ENCODE data around the gene SEPTIN7. TPM values are rescaled to one million over a fixed set of nuclear protein-coding genes. Genes with fewer than 3 reads are reported as not detected.

The SEPTIN7 gene
- total and polyA plus RNA-seq, 2 of the 13 experiments (the other 11 are each of a cell fraction or from before 2014, with no cell fraction given), result 103 to 129 TPM

GRCh38 chr7:35799846-35800717 lies 775 bp upstream of the SEPTIN7 start (continued):
- no peak for TF ChIP-seq ZMYM3 (CRISPR knock-in tag; IDR thresholded peaks at IDR 0.05)
- TF ChIP-seq NFKBIZ (CRISPR knock-in tag; IDR thresholded peaks at IDR 0.05), result no peak
- 0 out of 2 replicates have a peak, but pooled peaks have one; percentile 9 for TF ChIP-seq ZNF329 (CRISPR knock-in tag; IDR thresholded peaks at IDR 0.05; ENCODE audit: low read depth)
- TF ChIP-seq KLF16 (CRISPR knock-in tag; IDR thresholded peaks at IDR 0.05), result peak in 1 of 2 experiments; percentile 7; a peak in 1 of 4 replicates
- TF ChIP-seq ZNF672 (CRISPR knock-in tag; IDR thresholded peaks at IDR 0.05), result no peak
- TF ChIP-seq ZNF598 (CRISPR knock-in tag; IDR thresholded peaks at IDR 0.05; ENCODE audit: borderline replicate concordance), result no peak; the same call in 1 of the 2 replicates
- TF ChIP-seq MAFF (IDR thresholded peaks at IDR 0.05; ENCODE audit: low read depth, low read length), result no peak
- no peak for TF ChIP-seq PAF1 (CRISPR knock-in tag; IDR thresholded peaks at IDR 0.05)
- TF ChIP-seq GABPA (IDR thresholded peaks at IDR 0.05; ENCODE audit: low read depth, low read length), result no peak
- TF ChIP-seq GABPA (CRISPR knock-in tag; IDR thresholded peaks at IDR 0.05; ENCODE audit: low read depth), result no peak
- TF ChIP-seq SMC3 (IDR thresholded peaks at IDR 0.05; ENCODE audit: low read length), result no peak
- peak; percentile 66; the same call in 1 of the 2 replicates for TF ChIP-seq ZNF354B (CRISPR knock-in tag; IDR thresholded peaks at IDR 0.05)
- TF ChIP-seq KDM4B (CRISPR knock-in tag; IDR thresholded peaks at IDR 0.05), result no peak
- TF ChIP-seq ZNF546 (CRISPR knock-in tag; conservative IDR thresholded peaks at IDR 0.05), result no peak
- peak; percentile 65 for TF ChIP-seq ZFX (CRISPR knock-in tag; IDR thresholded peaks at IDR 0.05; ENCODE audit: low read depth)
- no peak for TF ChIP-seq CENPT (CRISPR knock-in tag; IDR thresholded peaks at IDR 0.05; ENCODE audit: low read depth)
- TF ChIP-seq ZNF253 (CRISPR knock-in tag; IDR thresholded peaks at IDR 0.05; ENCODE audit: borderline replicate concordance), result no peak
- TF ChIP-seq ZNF224 (CRISPR knock-in tag; IDR thresholded peaks at IDR 0.05), result peak; percentile 21; the same call in 1 of the 2 replicates
- TF ChIP-seq HOXA5 (CRISPR knock-in tag; IDR thresholded peaks at IDR 0.05), result 0 out of 2 replicates have a peak, but pooled peaks have one; percentile 42
- TF ChIP-seq HDAC2 (CRISPR knock-in tag; IDR thresholded peaks at IDR 0.05), result no peak
- no peak for TF ChIP-seq ZNF567 (CRISPR knock-in tag; IDR thresholded peaks at IDR 0.05; ENCODE audit: borderline replicate concordance)
- peak; percentile 77; the same call in 1 of the 2 replicates for TF ChIP-seq E2F2 (CRISPR knock-in tag; IDR thresholded peaks at IDR 0.05; ENCODE audit: borderline replicate concordance)
- no peak for TF ChIP-seq GABPB1 (CRISPR knock-in tag; IDR thresholded peaks at IDR 0.05)
- TF ChIP-seq ZNF274 (CRISPR knock-in tag; IDR thresholded peaks at IDR 0.05), result no peak

Data from HepG2 (cell line).